Activated CD8-positive, alpha-beta memory T cell treated with anti-CD3 and anti-CD28 coated beads for 36 hours (primary cell): ENCODE measurements around the gene GARRE1. TPM values are rescaled to one million over a fixed set of nuclear protein-coding genes. Genes with fewer than 3 reads are reported as not detected.
"Not testable (repeated sequence)": the region's sequence is repeated elsewhere in the genome, so short reads cannot be mapped to it uniquely, and the experiment has no call there.

Source experiments
- CTCF ChIA-PET: fragments of 350-600 bp; sonication (Branson Sonifier 250); formaldehyde crosslinking; loops from one replicate; lab custom pipeline; 2021; ENCODE audit warnings: antibody characterized with exemption; lab: Charles Lee
- POLR2A ChIA-PET: fragments of 350-600 bp; sonication (Branson Sonifier 250); formaldehyde crosslinking; loops from one replicate; lab custom pipeline; 2021; ENCODE audit warnings: antibody characterized with exemption; lab: Charles Lee
- total RNA-seq, 2 experiments: library from RNA; stranded (reverse); gene quantifications; one replicate each; pipeline ENCODE4 v1.2.3, GENCODE V29; 2021

Gene GARRE1
- total RNA-seq, 2 experiments from 2014 or later = 10.5 to 11.4 TPM

GRCh38 chr19:34228762-34229161 lies 25.6 kb upstream of the GARRE1 start:
- POLR2A ChIA-PET = no interaction called here
- CTCF ChIA-PET = no interaction called here

GRCh38 chr19:34229721-34230120 lies 24.6 kb upstream of the GARRE1 start:
- CTCF ChIA-PET = no interaction called here
- POLR2A ChIA-PET = no interaction called here

- POLR2A ChIA-PET = no interaction called here
- CTCF ChIA-PET = interaction anchor here (1.0 kb wide), 1 partner anchor 9 kb away, joined by 3 read pairs; no protein-coding TSS in a partner anchor
Observed at GRCh38 chr19:34230820-34231219, 23.5 kb upstream of the GARRE1 start.

DNA sequence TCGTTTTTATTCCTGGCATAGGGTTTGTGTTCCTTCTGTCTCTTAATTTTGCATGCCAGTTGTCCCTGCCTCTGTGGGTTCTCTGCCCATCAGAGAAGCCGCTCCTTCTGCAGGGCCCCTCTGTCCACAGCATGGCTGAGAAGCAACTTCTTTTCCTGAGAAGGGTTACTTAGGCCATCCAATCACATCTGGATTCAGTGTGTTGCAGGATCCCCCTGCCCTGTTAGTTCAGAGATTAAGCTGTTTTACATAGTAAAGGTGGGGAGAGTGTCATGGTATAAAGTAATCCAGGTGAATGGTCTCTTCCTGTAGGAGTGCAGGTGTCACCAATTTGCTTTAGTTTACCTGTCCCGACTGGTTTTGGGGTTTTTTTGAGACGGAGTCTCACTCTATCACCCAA lies 22.9 kb upstream of the GARRE1 start:
- POLR2A ChIA-PET = interaction anchor here (0.6 to 1.3 kb wide), 3 partner anchors 9 to 1826 kb away, joined by 3 to 10 read pairs (median 5); partner anchors contain the start of gene DPY19L3

GRCh38 chr19:34232566-34233481 lies 21.5 kb upstream of the GARRE1 start:
- CTCF ChIA-PET = no interaction called here
- POLR2A ChIA-PET = interaction anchor here (0.6 to 1.3 kb wide), 4 partner anchors 9 to 57 kb away, joined by 3 to 10 read pairs (median 6); no protein-coding TSS in a partner anchor

More for the DNA sequence above, 22.9 kb upstream of the GARRE1 start:
- CTCF ChIA-PET = interaction anchor here (0.7 to 1.0 kb wide), 2 partner anchors 10 to 122 kb away, joined by 3 to 8 read pairs; no protein-coding TSS in a partner anchor

- ChIA-PET POLR2A (no interaction called here), CTCF (interaction anchor here (0.8 kb wide), 1 partner anchor 404 kb away, joined by 3 read pairs; no protein-coding TSS in a partner anchor)
Observed at GRCh38 chr19:34235425-34235940, 18.9 kb upstream of the GARRE1 start.

GRCh38 chr19:34236035-34236987 lies 18.0 kb upstream of the GARRE1 start:
- ChIA-PET POLR2A (interaction anchor here (0.5 to 0.6 kb wide), 3 partner anchors 10 to 67 kb away, joined by 3 to 7 read pairs (median 4); no protein-coding TSS in a partner anchor), CTCF (interaction anchor here (0.6 kb wide), 1 partner anchor 39 kb away, joined by 3 read pairs; no protein-coding TSS in a partner anchor)

DNA sequence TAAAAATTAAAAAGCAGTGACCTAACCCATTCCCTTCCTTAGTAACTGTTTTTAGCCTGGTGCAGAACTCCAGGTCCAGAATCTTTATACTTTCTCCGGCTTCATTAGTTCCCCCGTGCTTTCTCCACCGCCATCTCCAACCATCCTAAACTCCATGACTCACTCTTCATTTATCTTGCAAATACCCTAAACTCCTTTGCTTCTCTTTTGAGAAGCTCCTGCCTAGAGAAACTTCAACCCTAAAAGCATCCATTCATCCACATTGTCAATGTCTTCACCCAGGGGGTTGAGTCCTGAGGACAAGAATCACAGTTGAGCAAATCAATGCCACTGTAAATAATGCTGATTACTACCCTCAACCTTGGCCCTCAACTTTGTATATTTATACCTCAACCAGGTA lies 17.1 kb upstream of the GARRE1 start:
- POLR2A ChIA-PET = interaction anchor here (0.5 to 0.6 kb wide), 2 partner anchors 9 to 45 kb away, joined by 3 to 7 read pairs; no protein-coding TSS in a partner anchor
- CTCF ChIA-PET = no interaction called here

GRCh38 chr19:34237939-34238338 lies 16.4 kb upstream of the GARRE1 start:
- ChIA-PET POLR2A (no interaction called here), CTCF (no interaction called here)

DNA sequence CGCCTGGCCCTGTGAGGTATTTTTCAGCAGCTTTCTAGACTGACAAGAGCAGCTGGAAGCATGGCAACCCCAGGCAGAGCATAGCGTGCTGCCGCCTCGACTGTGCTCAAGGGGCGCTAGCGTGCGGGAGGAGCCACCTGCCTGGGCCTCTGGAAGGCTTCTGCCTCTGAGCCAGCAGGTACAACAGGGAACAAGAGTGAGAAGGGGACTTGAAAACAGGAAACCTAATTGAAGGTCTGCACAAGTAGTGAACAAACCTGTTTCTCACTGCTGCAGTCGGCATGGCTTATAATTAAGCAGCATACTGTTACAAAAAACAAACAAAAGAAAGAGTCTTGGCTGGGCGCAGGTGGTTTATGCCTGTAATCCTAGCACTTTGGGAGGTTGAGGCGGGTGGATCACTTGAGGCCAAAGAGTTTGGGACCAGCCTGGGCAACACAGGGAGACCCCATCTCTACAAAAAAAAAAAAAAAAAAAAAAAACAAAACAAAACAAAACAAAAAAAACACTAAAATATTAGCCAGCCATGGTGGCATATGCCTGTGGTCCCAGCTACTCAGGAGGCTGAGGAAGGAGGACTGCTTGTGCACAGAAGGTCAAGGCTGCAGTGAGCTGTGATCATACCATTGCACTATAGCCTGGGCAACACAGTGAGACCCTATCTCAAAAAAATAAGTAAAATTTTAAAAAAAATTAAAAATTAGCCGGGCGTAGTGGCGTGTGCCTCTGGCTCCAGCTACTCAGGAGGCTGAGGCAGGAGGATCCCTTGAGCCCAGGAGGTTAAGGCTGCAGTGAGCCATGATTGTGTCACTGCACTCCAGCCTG lies 12.6 kb upstream of the GARRE1 start:
- POLR2A ChIA-PET = interaction anchor here (0.6 kb wide), 1 partner anchor 8 kb away, joined by 4 read pairs; no protein-coding TSS in a partner anchor
- CTCF ChIA-PET = no interaction called here

DNA sequence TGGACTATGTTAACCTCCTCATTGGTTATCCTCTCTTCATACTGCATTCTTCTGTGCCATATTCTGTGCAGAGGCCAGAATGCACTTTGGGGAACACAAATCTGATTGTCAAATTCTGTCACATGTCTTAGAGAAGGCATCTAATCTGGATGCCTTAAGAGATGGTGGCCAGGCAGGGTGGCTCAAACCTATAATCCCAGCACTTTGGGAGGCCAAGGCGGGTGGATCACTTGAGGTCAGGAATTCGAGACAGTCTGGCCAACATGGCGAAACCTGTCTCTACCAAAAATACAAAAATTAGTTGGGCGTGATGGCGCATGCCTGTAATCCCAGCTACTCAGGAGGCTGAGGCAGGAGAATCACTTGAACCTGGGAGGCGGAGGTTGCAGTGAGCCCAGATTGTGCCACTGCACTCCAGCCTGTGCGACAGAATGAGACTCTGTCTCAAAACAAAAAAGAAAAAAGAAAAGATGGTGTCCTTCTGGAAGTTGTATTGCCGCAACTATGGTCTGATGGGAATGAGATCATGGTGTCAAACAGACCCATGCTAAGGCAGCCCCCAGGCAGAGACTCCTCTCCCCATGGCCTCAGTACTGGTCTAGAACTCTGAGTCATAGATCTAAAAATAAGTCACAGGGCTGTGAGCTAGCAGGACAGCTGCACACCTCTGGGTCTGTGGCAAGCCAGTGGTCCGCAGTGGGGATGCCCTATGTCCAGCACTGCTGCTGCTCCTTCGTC lies 11.0 kb upstream of the GARRE1 start:
- POLR2A ChIA-PET = interaction anchor here (0.6 kb wide), 1 partner anchor 357 kb away, joined by 3 read pairs; no protein-coding TSS in a partner anchor
- CTCF ChIA-PET = not testable (repeated sequence)

DNA sequence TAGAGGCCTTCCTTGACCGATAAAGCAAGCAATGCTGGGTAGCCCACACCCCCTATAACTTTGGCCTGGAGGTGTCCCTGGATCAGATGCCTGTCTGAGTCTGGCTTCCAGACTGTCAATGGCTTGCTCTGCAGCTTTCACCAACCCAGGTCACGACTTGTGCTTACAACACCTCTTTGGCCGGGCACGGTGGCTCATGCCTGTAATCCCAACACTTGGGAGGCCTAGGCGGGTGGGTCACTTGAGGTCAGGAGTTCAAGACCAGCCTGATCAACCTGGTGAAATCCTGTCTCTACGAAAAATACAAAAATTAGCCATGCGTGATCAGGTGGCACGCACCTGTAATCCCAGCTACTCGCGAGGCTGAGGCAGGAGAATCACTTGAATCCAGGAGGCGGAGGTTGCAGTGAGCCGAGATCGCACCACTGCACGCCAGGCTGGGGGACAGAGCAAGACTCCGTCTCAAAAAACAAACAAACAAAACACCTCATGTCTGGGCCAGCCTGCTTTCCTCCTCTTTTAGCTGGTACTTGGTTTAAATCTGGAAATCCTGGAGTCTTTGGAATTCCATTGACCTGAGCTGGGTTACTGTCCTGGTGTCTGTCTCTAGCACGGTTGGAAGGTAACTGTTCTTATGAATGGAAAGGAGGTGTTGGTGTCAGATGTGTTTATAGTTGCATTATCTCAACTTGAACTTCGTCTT lies 10.3 kb upstream of the GARRE1 start:
- POLR2A ChIA-PET = interaction anchor here (0.6 kb wide), 1 partner anchor 357 kb away, joined by 3 read pairs; no protein-coding TSS in a partner anchor
- CTCF ChIA-PET = interaction anchor here (0.6 kb wide), 1 partner anchor 49 kb away, joined by 3 read pairs; no protein-coding TSS in a partner anchor

DNA sequence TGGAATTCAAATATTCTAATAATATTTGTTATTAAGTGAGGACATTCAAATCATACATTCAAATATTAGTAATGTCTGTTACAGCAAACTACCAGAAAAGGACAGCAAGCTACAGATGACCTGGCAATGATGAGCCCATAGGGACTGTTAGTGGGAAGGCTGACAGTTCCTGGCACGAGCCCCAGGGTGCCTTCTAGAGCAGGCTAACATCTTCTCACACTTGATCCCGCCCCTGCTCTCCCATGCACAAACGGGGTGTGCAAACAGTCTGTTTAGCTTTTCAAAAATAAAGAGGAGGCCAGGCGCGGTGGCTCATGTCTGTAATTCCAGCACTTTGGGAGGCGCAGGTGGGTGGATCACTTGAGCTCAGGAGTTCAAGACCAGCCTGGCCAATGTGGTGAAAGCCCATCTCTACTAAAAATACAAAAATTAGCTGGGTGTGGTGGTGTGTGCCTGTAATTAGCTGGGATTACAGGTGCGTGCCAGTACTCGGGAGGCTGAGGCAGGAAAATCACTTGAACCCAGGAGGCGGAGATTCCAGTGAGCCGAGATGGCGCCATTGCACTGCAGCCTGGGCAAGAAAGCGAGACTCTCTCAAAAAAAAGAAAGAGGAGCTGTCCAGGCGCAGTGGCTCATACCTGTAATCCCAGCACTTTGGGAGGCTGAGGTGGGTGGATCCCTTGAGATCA lies 9.6 kb upstream of the GARRE1 start:
- ChIA-PET CTCF (interaction anchor here (0.6 kb wide), 1 partner anchor 48 kb away, joined by 3 read pairs; no protein-coding TSS in a partner anchor), POLR2A (no interaction called here)

DNA sequence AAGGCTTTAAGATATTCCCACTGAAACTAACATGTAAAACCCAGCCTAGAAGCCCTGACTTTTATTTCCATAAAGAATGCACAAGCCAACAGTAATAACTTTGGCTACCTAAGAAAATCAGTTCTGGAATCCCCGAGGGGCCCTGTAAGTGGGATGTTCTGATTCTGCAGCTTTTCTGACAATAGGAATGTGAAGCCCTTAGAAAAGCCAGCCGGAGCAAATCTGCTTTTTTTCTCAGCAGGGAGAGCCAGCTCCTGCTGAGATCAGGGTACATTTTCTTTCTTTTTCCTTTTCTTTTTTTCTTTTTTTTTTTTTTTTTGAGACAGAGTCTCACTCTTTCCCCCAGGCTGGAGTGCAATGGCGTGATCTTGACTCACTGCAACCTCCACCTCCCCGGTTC lies 8.0 kb upstream of the GARRE1 start:
- ChIA-PET POLR2A (interaction anchor here (0.6 kb wide), 1 partner anchor 9 kb away, joined by 7 read pairs; no protein-coding TSS in a partner anchor), CTCF (interaction anchor here (0.7 kb wide), 1 partner anchor 92 kb away, joined by 4 read pairs; no protein-coding TSS in a partner anchor)

- CTCF ChIA-PET = interaction anchor here (1.2 kb wide), 1 partner anchor 31 kb away, joined by 4 read pairs; no protein-coding TSS in a partner anchor
- POLR2A ChIA-PET = no interaction called here
Observed at GRCh38 chr19:34248941-34249340, 5.4 kb upstream of the GARRE1 start.

DNA sequence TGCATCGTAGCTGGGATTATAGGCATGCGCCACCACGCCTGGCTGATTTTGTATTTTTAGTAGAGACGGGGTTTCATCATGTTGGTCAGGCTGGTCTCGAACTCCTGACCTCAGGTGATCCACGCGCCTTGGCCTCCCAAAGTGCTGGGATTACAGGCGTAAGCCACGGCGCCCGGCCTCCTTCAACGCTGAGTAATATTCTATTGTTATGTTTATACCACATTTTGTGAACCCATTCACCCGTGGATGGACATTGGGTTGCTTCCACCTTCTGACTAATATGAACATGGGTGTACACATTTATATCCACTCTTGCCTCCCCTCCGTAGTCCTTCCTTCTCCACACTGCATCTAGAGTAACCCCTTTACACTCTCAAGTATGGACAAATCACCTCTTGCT lies 1.2 kb upstream of the GARRE1 start:
- CTCF ChIA-PET, POLR2A ChIA-PET: not testable (repeated sequence)
